ENCODE results near the gene SMG9. TPM values are rescaled to one million over a fixed set of nuclear protein-coding genes. Genes with fewer than 3 reads are reported as not detected.

Gene SMG9
- total RNA-seq, 1 donor from 2014 or later = 35.0 TPM

DNA sequence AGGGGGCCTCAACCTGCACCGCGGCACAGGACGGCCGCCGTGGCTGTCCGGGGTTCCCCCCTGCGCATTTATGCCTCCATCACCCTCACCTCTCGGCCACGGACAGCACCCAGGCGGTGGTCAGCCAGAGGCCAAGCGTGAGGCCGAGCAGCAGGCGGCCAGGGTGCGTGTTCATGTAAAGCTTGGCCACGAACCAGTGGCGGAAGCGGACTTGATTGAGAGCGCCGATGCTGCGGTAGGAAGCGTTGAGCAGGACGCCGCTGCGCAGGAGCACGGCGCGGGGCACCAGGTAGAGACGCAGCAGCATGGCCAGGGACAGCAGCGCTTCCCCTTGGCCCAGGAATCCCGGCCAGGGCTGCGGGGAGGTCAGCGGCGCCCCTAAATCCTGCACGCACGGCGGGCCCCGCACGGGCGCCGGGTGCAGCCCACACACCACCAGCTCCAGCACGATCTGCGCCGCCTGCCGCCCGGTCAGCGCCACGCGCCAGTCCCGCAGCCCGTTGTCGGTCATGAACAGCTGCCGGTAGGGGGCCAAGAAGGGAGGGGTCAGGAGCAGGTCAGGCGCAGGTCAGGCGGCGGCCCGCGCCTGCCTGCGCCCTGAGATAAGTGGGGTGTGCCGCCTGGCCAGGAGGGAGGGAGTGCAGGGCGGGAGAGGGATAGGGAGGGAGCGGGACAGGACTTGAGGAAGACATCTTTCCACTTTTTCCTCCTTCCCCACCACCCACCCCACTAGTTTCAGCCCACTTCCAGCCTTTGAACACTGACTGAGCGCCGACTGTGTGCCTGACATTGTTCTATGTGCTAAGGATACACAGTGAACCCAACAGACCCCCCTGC, 19.6 kb upstream of the SMG9 start:
- Mint-ChIP-seq H3K9me3 (ENCODE audit: unreplicated experiment) (peaks cover 3% of the 10 kb centered on the region), H3K36me3 (ENCODE audit: low read depth, unreplicated experiment) (peaks cover 7% of the 10 kb centered on the region), H3K4me3 (ENCODE audit: unreplicated experiment) (no peak overlapping the region), H3K27ac (ENCODE audit: unreplicated experiment) (no peak overlapping the region), H3K4me1 (ENCODE audit: low read depth, unreplicated experiment) (peaks cover 21% of the 10 kb centered on the region), H3K27me3 (ENCODE audit: low read depth, unreplicated experiment) (peaks cover 47% of the 10 kb centered on the region)
- no peaks in the 10 kb centered on the region for H4K20me1 ChIP-seq (ENCODE audit: insufficient read depth, low read length)
- peaks cover 19% of the 10 kb centered on the region for H3K4me1 ChIP-seq (ENCODE audit: insufficient read depth, low read length)
- DNase-seq (ENCODE audit: low read depth) = peak; percentile 53
- H3K36me3 ChIP-seq (ENCODE audit: insufficient read depth, low read length) = no peaks in the 10 kb centered on the region
- peaks cover 5% of the 10 kb centered on the region for H3K79me2 ChIP-seq (ENCODE audit: insufficient read depth, low read length)
- no peaks in the 10 kb centered on the region for H3K27me3 ChIP-seq (ENCODE audit: insufficient read depth, low read length)
- H3K4me2 ChIP-seq (ENCODE audit: low read length) = peak overlapping the region; percentile 79
- H3K27ac ChIP-seq (ENCODE audit: low read depth, low read length) = no peak overlapping the region
- peak overlapping the region; percentile 49 for H2AFZ ChIP-seq (ENCODE audit: low read depth, low read length)
- H3K4me3 ChIP-seq (ENCODE audit: insufficient read depth, low read depth, low read length) = no peak overlapping the region
- no peaks in the 10 kb centered on the region for H3K9me3 ChIP-seq (ENCODE audit: insufficient read depth, low read depth, low read length)
- no peak overlapping the region for H3K9ac ChIP-seq (ENCODE audit: low read length)
- FAIRE-seq = no peak
- TF ChIP-seq, protein P1, sequence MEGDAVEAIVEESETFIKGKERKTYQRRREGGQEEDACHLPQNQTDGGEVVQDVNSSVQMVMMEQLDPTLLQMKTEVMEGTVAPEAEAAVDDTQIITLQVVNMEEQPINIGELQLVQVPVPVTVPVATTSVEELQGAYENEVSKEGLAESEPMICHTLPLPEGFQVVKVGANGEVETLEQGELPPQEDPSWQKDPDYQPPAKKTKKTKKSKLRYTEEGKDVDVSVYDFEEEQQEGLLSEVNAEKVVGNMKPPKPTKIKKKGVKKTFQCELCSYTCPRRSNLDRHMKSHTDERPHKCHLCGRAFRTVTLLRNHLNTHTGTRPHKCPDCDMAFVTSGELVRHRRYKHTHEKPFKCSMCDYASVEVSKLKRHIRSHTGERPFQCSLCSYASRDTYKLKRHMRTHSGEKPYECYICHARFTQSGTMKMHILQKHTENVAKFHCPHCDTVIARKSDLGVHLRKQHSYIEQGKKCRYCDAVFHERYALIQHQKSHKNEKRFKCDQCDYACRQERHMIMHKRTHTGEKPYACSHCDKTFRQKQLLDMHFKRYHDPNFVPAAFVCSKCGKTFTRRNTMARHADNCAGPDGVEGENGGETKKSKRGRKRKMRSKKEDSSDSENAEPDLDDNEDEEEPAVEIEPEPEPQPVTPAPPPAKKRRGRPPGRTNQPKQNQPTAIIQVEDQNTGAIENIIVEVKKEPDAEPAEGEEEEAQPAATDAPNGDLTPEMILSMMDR (IDR thresholded peaks at IDR 0.05; ENCODE audit: insufficient read depth, low read depth, low read length) = peak; percentile 31
- no peak for TF ChIP-seq EZH2 (IDR thresholded peaks at IDR 0.05; ENCODE audit: insufficient read depth, low read length)

- Histone ChIP-seq H3K9ac (ENCODE audit: low read length) (no peak overlapping the region), H3K4me3 (ENCODE audit: insufficient read depth, low read depth, low read length) (no peak overlapping the region), H3K9me3 (ENCODE audit: insufficient read depth, low read depth, low read length) (no peaks in the 10 kb centered on the region), H3K79me2 (ENCODE audit: insufficient read depth, low read length) (no peaks in the 10 kb centered on the region), H3K27ac (ENCODE audit: low read depth, low read length) (no peak overlapping the region), H4K20me1 (ENCODE audit: insufficient read depth, low read length) (no peaks in the 10 kb centered on the region), H3K4me1 (ENCODE audit: insufficient read depth, low read length) (peaks cover 18% of the 10 kb centered on the region), H3K27me3 (ENCODE audit: insufficient read depth, low read length) (no peaks in the 10 kb centered on the region), H2AFZ (ENCODE audit: low read depth, low read length) (peak overlapping the region; percentile 49), H3K36me3 (ENCODE audit: insufficient read depth, low read length) (no peaks in the 10 kb centered on the region), H3K4me2 (ENCODE audit: low read length) (peak overlapping the region; percentile 79)
- H3K27ac Mint-ChIP-seq (ENCODE audit: unreplicated experiment) = no peak overlapping the region
- peaks cover 7% of the 10 kb centered on the region for H3K36me3 Mint-ChIP-seq (ENCODE audit: low read depth, unreplicated experiment)
- FAIRE-seq = no peak
- DNase-seq (ENCODE audit: low read depth) = no peak
- H3K4me1 Mint-ChIP-seq (ENCODE audit: low read depth, unreplicated experiment) = peaks cover 21% of the 10 kb centered on the region
- peaks cover 53% of the 10 kb centered on the region for H3K27me3 Mint-ChIP-seq (ENCODE audit: low read depth, unreplicated experiment)
- no peak overlapping the region for H3K4me3 Mint-ChIP-seq (ENCODE audit: unreplicated experiment)
- TF ChIP-seq, protein P1 (IDR thresholded peaks at IDR 0.05; ENCODE audit: insufficient read depth, low read depth, low read length) = no peak
- TF ChIP-seq EZH2 (IDR thresholded peaks at IDR 0.05; ENCODE audit: insufficient read depth, low read length) = no peak
- peaks cover 3% of the 10 kb centered on the region for H3K9me3 Mint-ChIP-seq (ENCODE audit: unreplicated experiment)
These were observed 19.0 kb upstream of the SMG9 start for GRCh38 chr19:43773725-43774102.

DNA sequence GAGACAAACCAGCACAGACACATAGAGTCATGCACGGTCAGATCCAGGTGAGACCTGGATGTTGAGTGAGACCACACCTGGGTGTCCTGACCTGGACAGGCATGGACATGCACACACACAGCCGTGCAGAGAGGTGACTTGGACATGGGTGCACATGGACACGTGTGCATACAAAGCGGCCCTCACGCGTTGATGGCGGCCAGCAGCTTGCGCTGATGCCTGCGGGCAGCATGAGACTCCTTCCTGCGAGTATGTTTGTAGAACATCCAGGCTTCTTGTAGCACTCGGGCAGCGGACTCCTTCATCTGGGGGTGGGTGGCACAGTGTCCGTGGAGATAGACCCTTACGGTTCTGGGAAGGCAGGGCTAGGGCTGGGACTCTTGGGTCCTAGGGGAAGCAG, 14.5 kb upstream of the SMG9 start:
- Histone ChIP-seq H3K9me3 (ENCODE audit: insufficient read depth, low read depth, low read length) (no peaks in the 10 kb centered on the region), H3K27me3 (ENCODE audit: insufficient read depth, low read length) (no peaks in the 10 kb centered on the region), H3K4me2 (ENCODE audit: low read length) (no peak overlapping the region), H3K9ac (ENCODE audit: low read length) (no peak overlapping the region), H3K36me3 (ENCODE audit: insufficient read depth, low read length) (no peaks in the 10 kb centered on the region), H4K20me1 (ENCODE audit: insufficient read depth, low read length) (no peaks in the 10 kb centered on the region), H3K4me3 (ENCODE audit: insufficient read depth, low read depth, low read length) (no peak overlapping the region), H3K79me2 (ENCODE audit: insufficient read depth, low read length) (no peaks in the 10 kb centered on the region), H2AFZ (ENCODE audit: low read depth, low read length) (no peak overlapping the region), H3K27ac (ENCODE audit: low read depth, low read length) (no peak overlapping the region), H3K4me1 (ENCODE audit: insufficient read depth, low read length) (peaks cover 24% of the 10 kb centered on the region)
- Mint-ChIP-seq H3K4me3 (ENCODE audit: unreplicated experiment) (no peak overlapping the region), H3K36me3 (ENCODE audit: low read depth, unreplicated experiment) (peaks cover 6% of the 10 kb centered on the region), H3K9me3 (ENCODE audit: unreplicated experiment) (peaks cover 1% of the 10 kb centered on the region), H3K4me1 (ENCODE audit: low read depth, unreplicated experiment) (peaks cover 19% of the 10 kb centered on the region), H3K27me3 (ENCODE audit: low read depth, unreplicated experiment) (peaks cover 45% of the 10 kb centered on the region), H3K27ac (ENCODE audit: unreplicated experiment) (no peak overlapping the region)
- FAIRE-seq = no peak
- no peak for DNase-seq (ENCODE audit: low read depth)
- TF ChIP-seq, protein P1 (IDR thresholded peaks at IDR 0.05; ENCODE audit: insufficient read depth, low read depth, low read length) = no peak
- no peak for TF ChIP-seq EZH2 (IDR thresholded peaks at IDR 0.05; ENCODE audit: insufficient read depth, low read length)

All from astrocyte (in vitro differentiated cells and primary cell).